NCI-H510A treated with DMSO at 0.1 percent for 48 hours (cell line): ENCODE measurements around the gene LPAR5.

ENCODE experiments used
- DNase-seq: peaks from one replicate; lab custom pipeline; 2025; lab: John Stamatoyannopoulos, UW

Gene LPAR5

DNA sequence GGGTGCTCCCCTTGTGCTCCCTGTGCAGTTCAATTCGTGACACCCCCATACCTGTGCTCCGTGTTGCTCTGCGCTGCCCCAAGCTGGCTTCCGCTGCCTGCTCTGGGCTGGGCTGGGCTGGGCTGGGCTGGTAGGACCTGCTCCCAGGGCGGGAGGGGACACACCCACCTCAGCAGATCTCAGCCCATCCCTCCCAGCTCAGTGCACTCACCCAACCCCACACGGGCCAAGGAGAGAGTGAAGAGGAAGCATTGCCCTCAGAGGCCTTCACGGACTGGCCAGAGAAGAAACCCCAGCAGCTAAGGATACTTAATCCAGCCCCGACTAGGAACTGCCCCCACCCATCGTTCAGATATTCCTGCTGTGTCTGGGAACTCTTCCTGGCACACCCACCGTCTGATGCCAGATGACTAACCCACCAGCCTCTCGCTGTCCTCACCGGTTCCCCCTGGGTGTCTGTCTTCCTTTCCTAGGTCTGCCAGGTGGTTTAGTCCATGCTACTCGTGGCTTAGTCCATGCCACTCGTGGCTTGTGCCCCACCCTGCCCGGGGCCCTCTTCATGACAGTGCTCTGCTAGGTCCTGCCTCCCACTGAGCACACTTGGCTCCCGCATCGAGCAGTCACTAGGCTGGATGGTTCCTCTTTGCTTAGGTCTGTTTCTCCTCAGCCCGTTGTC lies at the start of gene LPAR5:
Gene LPAR5 (minus strand): TSS at position 104 of the 676 bp plus-strand sequence. CDS start 14,711 bp downstream, outside the sequence.
- no peak for DNase-seq

DNA sequence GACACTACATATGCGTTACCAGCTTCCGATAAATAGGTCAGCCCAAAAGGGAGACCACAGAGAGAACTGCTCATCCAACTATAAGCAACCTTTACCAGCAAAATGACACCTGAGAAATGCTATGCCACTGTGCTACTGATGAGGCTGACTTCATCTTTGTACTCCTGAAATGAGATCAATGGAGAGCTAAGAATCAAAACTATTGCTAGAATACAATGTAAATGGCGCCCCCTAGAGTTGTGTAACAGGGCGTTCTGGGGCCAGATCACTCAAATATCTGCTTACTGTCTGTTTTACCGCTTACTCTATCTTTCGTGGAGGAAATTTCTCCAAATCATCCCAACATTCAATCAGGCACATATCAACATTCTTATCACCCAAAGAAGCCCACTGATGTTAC lies 48.9 kb upstream of the LPAR5 start:
- peak; percentile 31 for DNase-seq

DNA sequence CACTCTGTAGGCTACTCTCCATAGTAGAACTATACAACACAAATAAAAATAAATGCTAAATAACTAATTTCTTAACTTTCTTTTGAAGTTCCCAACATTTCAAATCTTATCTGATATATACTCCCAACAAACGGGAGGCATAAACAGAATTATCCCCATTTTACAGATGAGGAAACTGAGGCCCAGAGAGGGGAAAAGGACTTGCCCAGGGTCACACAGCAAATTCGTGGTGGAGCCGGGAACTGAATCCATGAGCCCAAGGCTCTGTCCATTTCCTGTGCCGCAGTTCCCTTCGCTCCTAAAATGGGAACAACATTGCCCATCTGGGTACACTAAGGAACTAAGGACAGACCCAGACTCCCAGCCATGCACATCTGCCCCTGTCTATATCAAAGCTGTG lies 41.2 kb upstream of the LPAR5 start:
- no peak for DNase-seq

DNA sequence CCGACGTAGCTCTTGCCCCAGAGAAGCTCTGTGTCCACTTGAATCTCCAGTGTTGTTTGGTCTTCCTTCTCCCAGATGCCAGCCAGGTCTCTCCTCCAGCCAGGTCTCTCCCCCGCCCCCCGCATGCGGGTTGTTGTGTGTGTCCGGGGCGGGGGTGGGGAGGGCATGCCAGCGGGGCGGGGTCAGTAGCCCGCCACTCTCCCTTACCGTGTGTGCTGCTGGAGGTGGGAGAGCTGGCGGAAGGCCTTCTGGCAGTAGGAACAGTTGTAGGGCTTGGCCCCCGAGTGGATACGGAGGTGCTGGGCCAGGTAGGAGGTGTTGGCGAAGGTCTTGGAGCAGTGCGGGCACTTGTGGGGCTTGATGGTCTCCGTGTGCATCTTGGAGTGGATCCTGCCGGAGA lies 36.4 kb upstream of the LPAR5 start:
- no peak for DNase-seq

DNA sequence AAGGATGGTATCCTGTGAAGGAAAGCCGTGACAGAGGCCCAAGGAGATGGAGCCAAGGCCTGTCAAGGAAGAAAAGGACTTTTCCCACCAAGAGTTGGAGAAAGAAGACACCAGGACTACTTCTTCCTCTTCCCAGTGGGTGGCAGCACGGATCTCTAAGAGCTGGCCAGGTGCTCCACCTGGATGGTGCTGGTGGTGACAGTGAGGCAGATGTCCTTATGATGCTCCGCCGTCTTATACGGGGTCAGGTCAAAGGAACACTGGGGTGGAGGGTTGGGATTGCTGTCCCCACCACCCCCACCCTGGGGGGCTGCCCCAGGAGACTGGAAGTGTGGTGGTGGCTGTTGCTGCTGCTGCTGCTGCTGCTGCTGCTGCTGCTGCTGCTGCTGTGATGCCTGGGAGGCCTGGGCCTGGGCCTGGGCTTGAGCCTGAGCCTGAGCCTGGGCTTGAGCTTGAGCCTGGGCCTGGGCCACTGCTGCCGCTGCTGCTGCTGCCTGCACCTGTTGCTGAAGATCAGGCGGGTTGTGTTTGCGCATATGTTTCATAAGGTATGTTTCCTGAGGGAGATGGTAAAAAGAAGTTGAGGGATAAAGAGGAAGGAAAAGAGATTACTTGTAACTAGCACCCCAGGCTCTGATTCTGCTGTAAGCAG lies 31.9 kb upstream of the LPAR5 start:
- DNase-seq: peak; percentile 2

DNA sequence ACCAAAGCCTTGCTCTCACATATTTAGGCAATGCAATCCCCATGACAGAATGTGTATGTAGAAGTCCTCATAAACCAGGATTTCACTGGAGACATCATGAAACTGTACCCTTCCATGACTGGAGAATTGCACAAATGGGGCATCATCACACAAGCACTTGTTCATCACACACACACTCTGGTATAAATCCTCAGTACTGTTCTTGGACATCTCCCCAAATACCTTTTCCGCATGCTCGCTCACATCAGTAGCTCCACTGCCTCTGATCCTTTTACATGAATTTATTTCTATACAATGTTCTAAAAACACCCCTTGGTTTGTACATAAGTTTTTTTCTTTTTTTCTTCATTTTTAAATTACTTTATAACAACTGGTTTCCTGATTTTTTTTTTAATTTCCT lies 30.5 kb upstream of the LPAR5 start:
- no peak for DNase-seq

DNA sequence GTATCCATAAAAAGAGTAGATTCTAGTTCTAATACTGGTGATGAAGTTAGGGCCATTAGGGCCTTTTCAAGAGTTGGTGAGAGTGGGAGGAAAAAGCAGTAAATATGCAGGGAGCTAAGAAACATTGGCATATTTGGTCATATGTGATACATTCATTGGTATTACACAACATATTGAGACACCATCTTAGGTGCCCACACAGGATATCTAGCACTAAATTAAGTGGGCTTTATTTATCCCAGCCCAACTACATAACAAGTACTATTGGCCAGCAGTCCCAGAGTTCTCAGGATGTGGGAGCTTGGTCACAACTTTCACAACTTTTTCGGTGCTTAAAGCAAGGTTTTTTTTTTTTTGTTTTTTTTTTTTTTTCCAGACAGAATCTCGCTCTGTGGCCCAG lies 29.1 kb upstream of the LPAR5 start:
- DNase-seq: no peak

DNA sequence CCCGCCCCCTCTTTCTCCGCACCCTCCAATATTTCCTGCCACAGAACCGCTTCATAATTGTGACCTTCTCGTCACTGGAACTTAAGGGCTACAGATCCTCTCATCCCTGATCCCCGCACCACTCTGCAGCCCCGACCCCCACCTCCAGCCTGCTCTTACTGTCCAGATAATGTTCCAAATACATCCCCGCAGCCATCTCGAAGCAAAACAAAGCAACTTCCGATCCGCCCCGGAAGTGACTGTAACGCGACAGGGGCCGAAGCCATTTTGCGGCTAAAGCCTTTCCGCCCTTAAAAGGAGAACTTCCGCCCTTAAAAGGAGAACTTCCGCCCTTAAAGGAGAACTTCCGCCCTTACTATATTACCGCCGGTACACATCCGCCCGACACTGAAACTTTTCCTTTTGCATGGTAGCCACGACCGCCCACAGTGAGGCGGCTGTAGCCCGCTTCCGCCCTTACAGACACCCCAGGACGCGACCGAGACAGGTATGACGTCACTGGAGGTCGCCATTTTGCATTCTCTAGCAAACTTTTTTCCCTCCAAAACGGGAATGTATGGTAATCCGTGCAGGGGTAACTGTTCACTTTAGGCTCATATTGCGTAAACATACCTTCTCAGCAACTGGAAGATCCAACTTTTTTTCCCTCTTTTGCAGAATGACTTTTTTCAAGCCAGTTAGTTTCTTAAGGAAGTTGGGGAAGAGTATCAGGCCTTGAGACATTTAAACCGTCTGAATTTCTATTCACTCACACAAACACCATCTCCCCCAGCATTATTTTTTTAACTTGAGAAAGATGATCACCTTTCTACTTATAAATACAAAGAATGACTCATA lies 27.4 kb upstream of the LPAR5 start, which contains the start of gene ING4:
Gene ING4 (minus strand): TSS at position 214 of the 837 bp plus-strand sequence. CDS start 18 bp downstream, at position 196.
- peak; percentile 88 for DNase-seq

DNA sequence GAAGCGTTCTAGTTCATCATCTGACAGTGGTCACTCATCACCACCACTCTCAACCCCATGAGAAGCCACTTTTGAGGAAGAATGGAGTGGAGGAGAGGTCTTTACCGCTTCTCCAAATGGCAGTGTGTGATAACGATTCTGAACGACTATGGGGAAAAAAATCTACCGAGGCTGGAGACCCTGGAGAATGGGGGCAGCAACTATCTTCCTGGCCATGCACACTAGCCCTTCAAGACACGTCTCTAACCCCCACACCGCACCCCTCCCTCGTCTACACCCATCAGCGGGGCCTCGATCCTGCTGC lies 26.8 kb upstream of the LPAR5 start:
- DNase-seq: no peak

DNA sequence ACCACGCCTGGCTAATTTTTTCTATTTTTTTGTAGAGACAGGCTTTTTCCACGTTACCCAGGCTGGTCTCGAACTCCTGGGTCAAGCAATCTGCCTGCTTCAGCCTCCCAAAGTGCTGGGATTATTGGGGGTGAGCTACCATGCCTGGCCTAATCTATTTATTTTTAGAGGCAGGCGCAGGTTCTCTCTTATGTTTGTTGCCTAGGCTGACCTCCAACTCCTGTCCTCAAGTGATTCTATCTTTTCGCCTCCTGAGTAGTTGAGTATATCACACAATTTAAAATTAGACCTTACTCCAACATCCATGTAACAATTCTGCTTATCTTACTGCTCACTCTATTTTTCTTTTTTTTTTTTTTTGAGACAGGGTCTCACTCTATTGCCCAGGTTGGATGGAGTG lies 18.2 kb upstream of the LPAR5 start:
- no peak for DNase-seq

DNA sequence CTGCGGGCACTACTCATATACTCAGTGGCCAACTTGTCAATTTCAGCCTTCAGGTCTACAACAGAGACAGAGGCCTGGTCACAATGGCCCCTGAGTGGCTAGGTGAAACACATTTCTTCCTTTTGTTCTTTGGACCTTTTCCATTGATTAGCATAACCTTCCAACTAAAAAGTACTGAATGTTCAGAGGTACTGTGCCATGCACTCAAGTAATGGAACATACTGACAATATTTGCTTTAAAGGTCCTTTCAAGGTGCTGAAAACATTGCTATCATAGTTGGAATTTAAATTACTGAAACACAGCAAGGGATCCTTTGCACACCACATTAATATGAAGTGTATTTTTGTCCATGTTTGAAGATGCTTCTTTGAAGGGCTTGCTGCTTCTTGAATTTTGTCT lies 17.6 kb upstream of the LPAR5 start:
- no peak for DNase-seq

DNA sequence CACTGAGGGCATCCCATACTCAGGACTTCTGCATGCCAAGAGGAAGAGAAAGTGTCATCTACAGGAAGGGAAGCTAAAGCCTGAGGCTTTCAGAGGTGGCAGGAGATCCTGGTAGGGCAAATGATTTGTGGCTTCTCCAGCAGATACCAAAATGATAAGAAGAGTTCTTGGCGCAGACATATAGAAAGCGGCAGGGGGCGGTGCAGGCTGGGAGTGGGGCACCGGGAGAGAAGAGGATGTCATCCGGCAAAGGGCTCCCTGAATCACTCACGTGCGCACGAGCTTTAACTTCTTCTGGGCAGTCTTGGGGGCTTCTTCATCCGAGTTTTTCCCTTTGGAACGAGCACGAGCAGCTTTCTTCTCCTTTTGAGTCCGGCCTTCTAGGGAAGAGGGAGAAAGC lies 16.6 kb upstream of the LPAR5 start:
- no peak for DNase-seq

DNA sequence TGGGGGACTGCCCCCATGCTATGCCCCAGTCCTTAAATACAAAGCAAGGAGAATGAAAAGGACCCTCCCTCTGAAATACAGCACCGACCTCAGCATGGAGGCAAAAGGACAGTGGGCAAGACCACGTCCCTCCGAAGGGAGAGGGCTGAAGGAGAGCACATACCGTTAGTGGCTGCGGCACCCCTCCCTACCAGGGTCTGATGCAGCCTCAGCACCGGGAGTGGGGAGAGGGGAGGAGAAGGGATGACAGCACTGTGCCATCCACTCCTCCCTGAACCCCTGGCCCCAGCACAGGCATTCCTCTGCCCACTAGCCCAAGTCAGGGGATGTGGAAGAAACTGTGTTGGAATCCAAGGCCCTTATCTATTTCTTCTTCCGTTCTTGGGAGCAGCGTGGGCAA lies 15.1 kb upstream of the LPAR5 start:
- no peak for DNase-seq

DNA sequence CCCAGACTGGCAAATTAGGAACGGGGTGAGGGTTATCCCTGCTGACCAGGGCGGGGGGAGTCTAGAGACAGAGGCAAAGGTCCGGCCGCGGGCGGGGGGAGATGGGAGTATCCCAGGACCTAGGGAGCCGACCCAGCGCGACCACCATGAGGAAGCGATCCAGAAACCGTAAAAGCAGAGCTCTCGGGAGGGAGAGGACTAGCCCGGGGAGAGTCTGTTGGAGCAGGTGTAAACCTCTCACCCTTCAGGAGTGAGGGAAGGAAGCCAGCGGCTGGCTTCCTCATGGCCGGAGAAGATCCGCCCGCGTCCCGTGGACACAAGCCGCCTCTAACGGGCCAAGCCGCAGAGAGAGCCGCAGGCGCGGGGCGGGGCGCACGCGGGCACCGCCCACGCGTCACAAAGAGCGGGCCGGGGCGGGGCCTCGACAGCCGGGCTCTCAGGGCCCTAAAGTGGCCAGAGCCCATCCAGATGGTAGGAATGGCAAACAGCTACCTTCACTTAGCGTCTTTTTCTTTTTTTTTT lies 11.4 kb upstream of the LPAR5 start, which contains the start of gene ACRBP:
Gene ACRBP (minus strand): TSS at position 350 of the 522 bp plus-strand sequence. CDS start 66 bp downstream, at position 284.
- no peak for DNase-seq

DNA sequence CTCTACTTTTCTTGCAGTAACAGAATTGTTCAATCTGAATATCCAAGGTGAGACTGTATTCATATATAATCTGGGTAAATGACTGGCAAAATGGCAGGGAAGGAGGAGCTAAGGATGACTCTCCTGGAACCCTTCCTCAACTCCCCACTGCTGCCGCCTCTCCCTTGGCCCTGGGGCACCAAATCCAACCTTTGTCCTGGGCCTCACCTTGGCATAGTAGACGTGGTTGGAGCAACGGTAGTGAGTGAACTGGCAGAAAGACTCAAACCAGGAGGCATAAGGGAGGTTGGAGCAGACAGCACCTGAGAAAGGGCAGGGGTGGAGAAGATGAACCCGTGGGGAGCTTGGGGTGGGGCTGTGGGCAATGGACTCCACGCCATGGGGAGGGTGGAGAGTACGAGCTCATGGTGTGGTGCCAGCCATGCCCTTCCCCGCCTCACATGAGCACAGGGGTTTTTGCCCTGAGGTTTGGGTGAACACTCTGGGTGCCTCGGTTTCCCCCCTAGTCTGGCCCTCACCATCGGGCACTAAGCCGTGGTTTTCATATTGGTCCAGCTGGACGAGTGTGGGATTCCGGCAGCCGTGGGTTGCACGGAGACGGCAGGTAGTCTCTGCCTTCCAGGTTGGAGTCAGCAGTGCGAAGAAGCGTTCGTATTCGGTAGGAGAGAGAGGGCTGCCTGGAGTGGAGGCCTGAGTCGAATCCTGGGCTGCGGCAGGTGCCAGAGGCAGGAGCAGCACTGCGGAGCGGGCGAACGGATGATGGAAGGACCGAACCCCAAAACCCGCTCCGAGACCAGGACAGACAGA lies 10.7 kb upstream of the LPAR5 start:
- DNase-seq: no peak

DNA sequence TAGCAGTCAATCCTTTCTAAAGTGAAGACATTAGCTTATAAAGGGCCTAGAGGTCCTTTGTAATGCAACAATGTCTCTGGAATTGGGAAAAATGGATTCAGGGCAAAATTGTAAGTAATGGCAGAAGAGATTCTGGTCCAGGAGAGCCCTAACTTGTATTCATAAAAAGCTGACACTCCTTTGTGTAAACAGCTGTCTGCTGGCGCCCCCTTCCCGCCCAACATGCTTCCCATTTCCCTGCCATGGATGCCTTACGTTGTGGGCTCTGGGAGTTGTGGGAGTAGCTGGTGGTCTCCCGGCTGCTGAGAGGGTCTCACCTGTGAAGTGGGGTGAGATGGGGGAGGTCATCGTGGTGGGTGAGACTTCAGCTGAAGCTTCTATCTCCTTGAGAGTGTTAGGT lies 9.1 kb upstream of the LPAR5 start:
- no peak for DNase-seq

DNA sequence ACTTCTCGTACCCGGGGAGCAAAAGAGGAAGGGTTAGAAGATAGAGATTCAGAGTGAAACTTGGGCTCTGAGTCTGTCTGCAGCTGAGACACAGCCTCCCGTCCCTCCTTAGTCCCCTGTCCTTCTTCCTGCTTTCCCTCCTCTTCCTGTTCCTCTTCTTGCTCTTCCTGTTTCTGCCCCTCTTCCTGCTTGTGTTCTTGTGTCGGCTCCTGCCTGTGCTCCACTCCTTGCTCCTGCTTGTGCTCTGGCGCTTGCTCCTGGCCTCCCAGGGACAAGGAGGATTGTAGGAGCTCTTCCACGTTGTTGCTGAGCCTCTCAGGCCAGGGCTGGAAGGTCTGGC lies 8.5 kb upstream of the LPAR5 start:
- no peak for DNase-seq

DNA sequence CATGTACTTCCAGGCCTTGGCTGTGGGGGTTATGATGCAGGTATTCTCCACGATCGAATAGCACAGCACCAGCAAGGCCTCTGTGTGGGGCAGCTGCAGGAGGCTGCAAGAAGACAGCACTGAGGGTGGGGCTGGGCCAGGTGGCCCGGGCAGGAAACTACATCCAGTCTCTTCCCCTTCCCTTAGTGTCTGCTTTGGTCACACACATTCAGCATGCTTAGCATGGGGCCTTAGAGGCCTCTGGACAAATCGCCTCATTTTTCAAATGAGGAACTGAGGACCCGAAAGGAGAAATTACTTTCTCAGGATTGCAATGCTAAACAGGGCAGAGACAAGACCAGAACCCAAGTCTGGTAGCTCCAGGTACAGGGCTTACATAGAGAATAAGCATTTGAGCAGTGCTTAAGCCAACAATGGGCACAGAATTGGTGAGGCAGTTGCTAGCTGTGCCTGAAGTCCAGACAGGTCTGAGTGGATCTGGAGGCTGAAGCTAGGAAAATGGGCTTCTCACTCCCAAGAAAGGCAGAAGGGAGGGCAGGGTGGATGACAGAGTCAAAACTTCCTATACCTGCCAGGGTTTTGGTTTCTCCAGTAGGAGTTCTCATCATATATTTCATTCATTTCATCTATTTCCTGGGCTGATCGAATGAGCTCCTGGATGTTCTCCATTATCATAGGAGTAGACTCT lies 8.0 kb upstream of the LPAR5 start:
- DNase-seq: no peak

DNA sequence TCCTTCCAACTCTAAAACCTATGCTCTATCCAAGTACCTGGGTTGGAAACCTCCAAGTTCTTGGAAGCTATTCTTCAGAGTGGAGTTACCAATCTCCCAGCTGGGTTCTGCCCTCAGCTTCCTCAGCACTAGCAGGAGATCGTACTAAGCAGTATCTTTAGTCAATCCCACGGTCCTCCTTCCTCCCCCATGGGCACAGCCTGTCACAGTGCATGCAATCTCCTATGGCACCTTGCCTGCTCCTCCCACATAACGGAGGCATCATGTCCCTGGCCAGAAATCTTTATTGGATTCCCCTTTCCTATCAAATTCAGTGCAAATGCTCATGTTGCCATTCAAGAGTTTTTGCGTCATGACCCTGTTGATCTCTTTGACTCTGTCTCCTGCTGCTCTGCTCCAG lies 5.4 kb upstream of the LPAR5 start:
- no peak for DNase-seq

DNA sequence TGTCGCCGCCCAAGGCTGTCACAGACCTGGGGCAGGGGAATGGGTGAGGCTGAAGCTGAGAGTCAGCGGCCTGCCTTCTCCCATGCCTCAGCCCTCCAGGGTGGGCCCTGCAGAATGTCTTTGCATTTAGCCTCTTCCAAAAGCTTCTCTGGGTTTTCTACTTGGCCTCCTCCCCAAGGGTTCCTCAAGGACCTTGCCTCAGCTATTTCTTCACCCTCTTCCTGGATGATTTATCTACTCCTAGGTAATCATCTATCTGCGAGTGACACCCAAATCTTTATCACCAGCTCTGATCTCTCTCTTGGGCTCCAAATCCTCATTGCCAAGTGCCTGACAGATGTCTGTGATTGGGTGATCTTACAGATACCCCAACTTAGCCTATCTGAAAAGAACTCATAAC lies 4.7 kb upstream of the LPAR5 start:
- DNase-seq: no peak

DNA sequence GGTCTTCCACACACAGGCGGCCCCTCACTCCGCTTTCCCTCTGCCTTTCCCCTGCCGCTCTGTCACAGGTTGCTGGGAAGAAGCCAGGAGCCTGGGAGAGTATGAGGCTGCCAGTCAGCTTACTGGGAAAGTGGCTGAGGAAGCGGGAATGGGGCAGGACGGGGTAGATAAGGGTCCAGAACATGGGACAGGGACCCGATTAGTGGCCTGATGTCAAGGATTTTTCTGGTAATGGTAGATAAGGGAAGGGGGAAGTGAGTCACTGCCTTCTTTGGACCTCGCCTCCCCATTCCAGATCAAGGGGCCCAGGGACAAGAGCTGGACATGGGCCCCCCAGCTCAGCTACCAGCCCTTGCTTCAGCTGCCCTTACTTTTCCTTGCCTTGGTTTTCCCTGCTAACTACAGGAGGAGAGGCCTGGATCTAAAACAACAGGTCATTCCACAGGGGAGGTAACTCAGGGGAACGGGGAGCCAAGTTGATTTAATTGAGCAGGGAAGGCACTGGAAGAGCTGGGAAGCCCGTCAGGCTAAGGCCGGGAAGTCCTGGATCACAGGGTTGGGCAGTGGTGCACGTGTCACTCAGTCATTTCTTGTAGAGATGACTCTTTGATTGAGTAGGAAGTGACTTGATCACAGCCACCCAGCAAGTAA lies 3.5 kb upstream of the LPAR5 start:
- DNase-seq: no peak
